Measurements from ENCODE around the gene PDXDC1. TPM values are rescaled to one million over a fixed set of nuclear protein-coding genes. Genes with fewer than 3 reads are reported as not detected.
A peak's percentile ranks its signal among the peaks of the same experiment; 100 is the strongest.
"Not testable (repeated sequence)": the region's sequence is repeated elsewhere in the genome, so short reads cannot be mapped to it uniquely, and the experiment has no call there.

Gene PDXDC1
- total and polyA plus RNA-seq, 5 donors = 31.5 to 106 (median 88.3) TPM

DNA sequence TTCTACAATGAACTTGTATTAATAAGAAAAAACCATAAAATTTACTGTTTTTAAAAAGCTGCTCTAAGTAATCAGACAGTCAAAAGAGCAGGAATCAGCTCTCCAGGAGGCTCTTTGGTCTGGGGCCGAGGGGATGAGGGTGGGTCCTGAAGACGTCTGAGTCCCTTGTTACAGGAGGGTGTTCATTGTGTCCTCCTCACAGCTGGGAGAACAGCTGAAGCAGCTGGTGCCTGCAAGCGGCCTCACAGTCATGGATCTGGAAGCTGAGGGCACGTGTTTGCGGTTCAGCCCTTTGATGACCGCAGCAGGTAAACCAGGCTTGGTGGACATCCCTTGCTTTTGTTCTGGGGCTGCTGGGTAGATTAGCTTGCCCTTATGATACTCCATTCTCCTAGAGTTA lies 54.9 kb downstream of the PDXDC1 start:
- intact Hi-C loops (cut with DNase I); ATAC-seq; H3K27me3 ChIP-seq (ENCODE audit: control insufficient read depth, insufficient read depth); H3K4me3 ChIP-seq (ENCODE audit: low read length); H3K27ac ChIP-seq (ENCODE audit: low read length); H3K9me3 ChIP-seq (ENCODE audit: control insufficient read depth, low read length); H3K4me1 ChIP-seq (ENCODE audit: control insufficient read depth, insufficient read depth, low read length): not testable (repeated sequence)
- peak in 2 of 3 donors; percentile 10 to 43 for DNase-seq
- whole genome bisulfite sequencing = 83% methylated on average over 6 of the region's 6 CpGs

DNA sequence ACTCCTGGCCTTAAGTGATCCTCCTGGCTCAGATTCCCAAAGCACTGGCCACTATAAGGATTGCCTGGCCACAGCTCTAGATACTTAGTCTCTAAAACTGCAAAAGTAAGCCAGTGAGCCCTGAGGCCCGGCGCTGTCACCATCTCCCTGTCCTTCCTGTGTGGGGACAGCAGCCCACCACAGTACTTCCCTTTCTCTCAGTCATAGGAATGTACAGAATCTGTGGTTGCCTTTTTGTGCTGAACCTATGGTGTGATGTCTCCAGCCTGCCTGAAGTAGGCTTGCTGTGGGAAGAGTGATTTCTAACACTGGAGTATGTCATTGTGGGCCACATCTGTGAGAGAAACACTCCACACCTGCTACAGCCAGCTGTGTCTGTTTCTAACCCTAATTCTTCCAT lies 56.4 kb downstream of the PDXDC1 start:
- Histone ChIP-seq H3K27me3 (ENCODE audit: control insufficient read depth, insufficient read depth) (no peaks in the 10 kb centered on the region), H3K9me3 (ENCODE audit: control insufficient read depth, low read length) (no peaks in the 10 kb centered on the region), H3K4me3 (ENCODE audit: low read length) (no peak overlapping the region), H3K4me1 (ENCODE audit: control insufficient read depth, insufficient read depth, low read length) (peaks cover 1% of the 10 kb centered on the region), H3K27ac (ENCODE audit: low read length) (no peak overlapping the region)
- 74% methylated on average over 2 of the region's 2 CpGs for WGBS
- DNase-seq (peak in 2 of 3 donors; percentile 14 to 46), ATAC-seq (no peak)
- intact Hi-C loops (cut with DNase I) = no loop called here

GRCh38 chr16:15031586-15031985 lies 56.8 kb downstream of the PDXDC1 start:
- Histone ChIP-seq H3K9me3 (ENCODE audit: control insufficient read depth, low read length) (no peaks in the 10 kb centered on the region), H3K27ac (ENCODE audit: low read length) (no peak overlapping the region), H3K27me3 (ENCODE audit: control insufficient read depth, insufficient read depth) (no peaks in the 10 kb centered on the region), H3K4me3 (ENCODE audit: low read length) (no peak overlapping the region), H3K4me1 (ENCODE audit: control insufficient read depth, insufficient read depth, low read length) (peaks cover 1% of the 10 kb centered on the region)
- intact Hi-C loops (cut with DNase I) = no loop called here
- no peak for ATAC-seq
- DNase-seq = no peak
- WGBS = 89% methylated on average over 8 of the region's 8 CpGs

GRCh38 chr16:15032547-15033308 lies 57.9 kb downstream of the PDXDC1 start:
- H3K27ac ChIP-seq (ENCODE audit: low read length) = no peak overlapping the region
- H3K4me1 ChIP-seq (ENCODE audit: control insufficient read depth, insufficient read depth, low read length) = peaks cover 1% of the 10 kb centered on the region
- no peak overlapping the region for H3K4me3 ChIP-seq (ENCODE audit: low read length)
- intact Hi-C loops (cut with DNase I) = no loop called here
- H3K27me3 ChIP-seq (ENCODE audit: control insufficient read depth, insufficient read depth) = no peaks in the 10 kb centered on the region
- WGBS = 88% methylated on average over 13 of the region's 13 CpGs
- DNase-seq = peak in 1 of 3 donors; percentile 28
- no peak for ATAC-seq
- no peaks in the 10 kb centered on the region for H3K9me3 ChIP-seq (ENCODE audit: control insufficient read depth, low read length)

- no peak overlapping the region for H3K27ac ChIP-seq (ENCODE audit: low read length)
- H3K27me3 ChIP-seq (ENCODE audit: control insufficient read depth, insufficient read depth) = no peaks in the 10 kb centered on the region
- peak; percentile 25 to 31 for ATAC-seq
- DNase-seq = peak; percentile 44 to 78 (median 71)
- 72% methylated on average over 14 of the region's 14 CpGs for WGBS
- no peak overlapping the region for H3K4me3 ChIP-seq (ENCODE audit: low read length)
- intact Hi-C loops (cut with DNase I) = no loop called here
- H3K9me3 ChIP-seq (ENCODE audit: control insufficient read depth, low read length) = no peaks in the 10 kb centered on the region
- H3K4me1 ChIP-seq (ENCODE audit: control insufficient read depth, insufficient read depth, low read length) = peaks cover 1% of the 10 kb centered on the region
These were observed 58.5 kb downstream of the PDXDC1 start for GRCh38 chr16:15033309-15033707.

GRCh38 chr16:15034266-15035162 lies 59.7 kb downstream of the PDXDC1 start:
- H3K27me3 ChIP-seq (ENCODE audit: control insufficient read depth, insufficient read depth) = no peaks in the 10 kb centered on the region
- 58% methylated on average over 23 of the region's 23 CpGs for WGBS
- DNase-seq = peak in 1 of 3 donors; percentile 66
- intact Hi-C loops (cut with DNase I) = no loop called here
- no peaks in the 10 kb centered on the region for H3K9me3 ChIP-seq (ENCODE audit: control insufficient read depth, low read length)
- no peak overlapping the region for H3K4me3 ChIP-seq (ENCODE audit: low read length)
- H3K27ac ChIP-seq (ENCODE audit: low read length) = peak overlapping the region; percentile 34
- peak; percentile 61 to 75 for ATAC-seq
- H3K4me1 ChIP-seq (ENCODE audit: control insufficient read depth, insufficient read depth, low read length) = peaks cover 1% of the 10 kb centered on the region

- no peaks in the 10 kb centered on the region for H3K27me3 ChIP-seq (ENCODE audit: control insufficient read depth, insufficient read depth)
- ATAC-seq = peak; percentile 6 to 34
- H3K27ac ChIP-seq (ENCODE audit: low read length) = peak overlapping the region; percentile 34
- no peaks in the 10 kb centered on the region for H3K9me3 ChIP-seq (ENCODE audit: control insufficient read depth, low read length)
- no peak overlapping the region for H3K4me3 ChIP-seq (ENCODE audit: low read length)
- H3K4me1 ChIP-seq (ENCODE audit: control insufficient read depth, insufficient read depth, low read length) = peaks cover 1% of the 10 kb centered on the region
- 76% methylated on average over 15 of the region's 15 CpGs for WGBS
- intact Hi-C loops (cut with DNase I) = no loop called here
- DNase-seq = peak in 1 of 3 donors; percentile 41
These were observed 60.4 kb downstream of the PDXDC1 start for GRCh38 chr16:15035163-15035729.

- 81% methylated on average over 10 of the region's 10 CpGs for WGBS
- Histone ChIP-seq H3K4me1 (ENCODE audit: control insufficient read depth, insufficient read depth, low read length) (peaks cover 1% of the 10 kb centered on the region), H3K4me3 (ENCODE audit: low read length) (no peak overlapping the region), H3K9me3 (ENCODE audit: control insufficient read depth, low read length) (no peaks in the 10 kb centered on the region), H3K27me3 (ENCODE audit: control insufficient read depth, insufficient read depth) (no peaks in the 10 kb centered on the region), H3K27ac (ENCODE audit: low read length) (no peak overlapping the region)
- peak in 1 of 3 donors; percentile 33 for DNase-seq
- ATAC-seq = no peak
- intact Hi-C loops (cut with DNase I) = no loop called here
These were observed 62.2 kb downstream of the PDXDC1 start for GRCh38 chr16:15037003-15037402.

DNA sequence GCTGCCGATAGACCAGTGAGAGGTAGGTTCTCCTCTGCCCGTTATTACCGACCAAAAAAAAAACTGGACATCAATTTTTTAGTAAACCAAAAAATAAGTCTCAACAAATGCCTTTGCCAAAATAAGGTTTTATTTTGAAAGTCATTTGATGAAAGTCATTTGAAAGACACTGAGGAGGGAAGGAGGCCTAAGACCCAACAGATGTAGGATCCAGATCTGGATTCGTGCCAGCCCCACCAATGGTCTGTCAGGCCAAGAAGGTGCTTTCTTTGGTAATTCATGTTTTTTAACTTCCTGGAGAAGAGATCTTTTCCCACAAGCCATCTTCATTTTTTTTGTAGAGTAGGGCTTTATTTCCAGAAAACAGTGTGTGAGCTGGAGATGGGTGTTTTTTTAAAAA lies 62.9 kb downstream of the PDXDC1 start:
- H3K27me3 ChIP-seq (ENCODE audit: control insufficient read depth, insufficient read depth) = no peaks in the 10 kb centered on the region
- H3K9me3 ChIP-seq (ENCODE audit: control insufficient read depth, low read length) = no peaks in the 10 kb centered on the region
- ATAC-seq = no peak
- intact Hi-C loops (cut with DNase I) = no loop called here
- peaks cover 1% of the 10 kb centered on the region for H3K4me1 ChIP-seq (ENCODE audit: control insufficient read depth, insufficient read depth, low read length)
- H3K27ac ChIP-seq (ENCODE audit: low read length) = no peak overlapping the region
- H3K4me3 ChIP-seq (ENCODE audit: low read length) = no peak overlapping the region
- no peak for DNase-seq
- WGBS = 84% methylated on average over 4 of the region's 4 CpGs

GRCh38 chr16:15038689-15039088 lies 63.9 kb downstream of the PDXDC1 start:
- Histone ChIP-seq H3K9me3 (ENCODE audit: control insufficient read depth, low read length) (no peaks in the 10 kb centered on the region), H3K27ac (ENCODE audit: low read length) (no peak overlapping the region), H3K4me3 (ENCODE audit: low read length) (no peak overlapping the region), H3K4me1 (ENCODE audit: control insufficient read depth, insufficient read depth, low read length) (peaks cover 1% of the 10 kb centered on the region), H3K27me3 (ENCODE audit: control insufficient read depth, insufficient read depth) (no peaks in the 10 kb centered on the region)
- WGBS = 84% methylated on average over 9 of the region's 9 CpGs
- DNase-seq (no peak), ATAC-seq (no peak)
- intact Hi-C loops (cut with DNase I) = no loop called here
